Thoracic aorta (tissue), 2 donors: Measurements from ENCODE around the gene YJU2. TPM values are rescaled to one million over a fixed set of nuclear protein-coding genes. Genes with fewer than 3 reads are reported as not detected.

Source experiments
- ATAC-seq: fragments of 150-250 bp; one replicate; pipeline ENCODE4 v1.8.0; 2017; ENCODE audit warnings: low read depth; ENCODE audit not compliant: insufficient number of reproducible peaks, low FRiP score
- DNase-seq: peaks from one replicate; pipeline ENCODE4 v3.0.0-alpha.2; 2020; ENCODE audit warnings: low spot score
- H3K27ac ChIP-seq, 2 donors: fragments of 200-600 bp; sonication (generic); 1 replicate in 1 of 2; 2 replicates in 1 of 2; pipeline ENCODE4 v1.5.1; 2016; ENCODE audit warnings: mild to moderate bottlenecking in 2 of 2, moderate library complexity in 2 of 2
- H3K27me3 ChIP-seq: fragments of 200-600 bp; sonication (generic); replicated peaks from 2 replicates; pipeline ENCODE4 v1.6.0; 2016; ENCODE audit warnings: mild to moderate bottlenecking; ENCODE audit not compliant: insufficient read depth
- H3K36me3 ChIP-seq: fragments of 200-600 bp; sonication (generic); one replicate; pipeline ENCODE4 v1.5.1; 2016
- H3K4me1 ChIP-seq, 2 donors: fragments of 200-600 bp; sonication (generic); 1 replicate in 1 of 2; 2 replicates in 1 of 2; pipeline versions ENCODE4 v1.5.1 to v1.6.0; 2016; ENCODE audit warnings: low read depth in 2 of 2, mild to moderate bottlenecking in 1 of 2; ENCODE audit not compliant: control insufficient read depth in 1 of 2
- H3K4me3 ChIP-seq: fragments of 200-600 bp; sonication (generic); 2 replicates; pipeline ENCODE4 v1.5.1; 2016; ENCODE audit warnings: mild to moderate bottlenecking
- H3K9me3 ChIP-seq: fragments of 200-600 bp; sonication (generic); 2 replicates; pipeline ENCODE4 v1.5.1; 2016
- total RNA-seq, 2 donors: library from RNA; depleted of rRNA; stranded (reverse); fragments of >200 nt; gene quantifications; one replicate each; pipeline versions ENCODE4 v1.1.0 to v1.2.3, GENCODE V29; 2016
- TF ChIP-seq, protein P1 (sequence below): fragments of 200-600 bp; sonication (generic); IDR thresholded peaks from one replicate; pipeline ENCODE4 v1.5.1; 2019; ENCODE audit warnings: antibody characterized with exemption

The YJU2 gene
- total RNA-seq, 2 donors from 2014 or later = 17.5 to 25.5 TPM

DNA sequence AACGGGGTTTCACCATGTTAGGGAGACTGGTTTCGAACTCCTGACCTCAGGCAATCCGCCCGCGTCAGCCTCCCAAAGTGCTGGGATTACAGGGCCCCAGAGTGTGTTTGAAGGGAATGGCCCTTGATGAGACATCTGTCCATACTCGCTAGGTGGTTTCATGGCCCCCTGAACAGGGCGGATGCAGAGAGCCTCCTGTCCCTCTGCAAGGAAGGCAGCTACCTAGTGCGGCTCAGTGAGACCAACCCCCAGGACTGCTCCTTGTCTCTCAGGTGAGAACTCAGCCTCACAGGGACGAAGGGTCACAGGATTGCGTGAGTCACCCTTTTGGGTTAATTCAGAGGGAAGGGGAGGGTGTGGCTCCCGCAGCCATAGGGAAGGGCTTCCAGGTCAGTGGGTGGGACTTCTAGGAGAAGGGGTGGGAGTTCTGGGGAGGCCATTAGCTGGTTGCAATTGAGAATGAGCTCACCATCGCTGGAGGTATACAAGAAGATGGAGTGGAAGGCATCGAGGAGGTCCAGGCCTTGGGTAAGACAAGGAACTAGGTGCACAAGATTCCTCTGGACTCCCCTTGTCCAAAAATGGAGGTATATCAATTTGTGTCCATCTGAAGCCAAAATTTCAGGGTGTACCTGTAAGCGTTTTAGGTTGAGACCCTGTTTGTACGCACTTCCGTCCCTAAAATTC is 41.4 kb downstream of the YJU2 start:
- peaks cover 5% of the 10 kb centered on the region for H3K27me3 ChIP-seq

DNA sequence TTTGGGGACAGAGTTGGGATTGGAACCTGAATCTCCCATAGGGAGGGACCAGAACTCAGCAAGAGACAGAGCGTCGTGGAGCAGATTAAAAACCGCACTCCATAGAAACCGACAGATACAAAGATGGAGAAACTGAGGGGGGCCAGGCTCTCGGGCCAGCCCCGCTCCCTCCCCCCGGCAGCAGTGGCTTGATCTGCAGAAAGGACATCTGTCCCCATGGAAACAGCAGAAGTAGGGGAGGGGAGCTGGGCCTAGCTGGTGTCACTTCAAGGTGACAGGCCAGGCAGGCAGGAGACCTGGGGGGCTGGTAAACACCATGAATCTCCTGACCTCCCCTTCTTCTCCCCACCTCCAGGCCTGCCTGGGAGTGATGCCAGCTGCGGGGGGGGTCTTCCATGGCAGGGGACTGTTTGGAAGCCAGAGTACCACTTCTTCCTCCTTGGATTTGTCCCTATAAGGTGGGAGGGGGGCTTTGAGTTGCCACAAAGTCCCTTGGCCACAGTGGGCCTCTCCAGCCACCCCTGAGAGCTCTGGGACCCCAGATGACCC is 44.4 kb downstream of the YJU2 start:
- H3K27ac ChIP-seq = no peak overlapping the region
- ATAC-seq (no peak), DNase-seq (no peak)
- no peaks in the 10 kb centered on the region for H3K36me3 ChIP-seq
- no peaks in the 10 kb centered on the region for H3K9me3 ChIP-seq
- TF ChIP-seq, protein P1, sequence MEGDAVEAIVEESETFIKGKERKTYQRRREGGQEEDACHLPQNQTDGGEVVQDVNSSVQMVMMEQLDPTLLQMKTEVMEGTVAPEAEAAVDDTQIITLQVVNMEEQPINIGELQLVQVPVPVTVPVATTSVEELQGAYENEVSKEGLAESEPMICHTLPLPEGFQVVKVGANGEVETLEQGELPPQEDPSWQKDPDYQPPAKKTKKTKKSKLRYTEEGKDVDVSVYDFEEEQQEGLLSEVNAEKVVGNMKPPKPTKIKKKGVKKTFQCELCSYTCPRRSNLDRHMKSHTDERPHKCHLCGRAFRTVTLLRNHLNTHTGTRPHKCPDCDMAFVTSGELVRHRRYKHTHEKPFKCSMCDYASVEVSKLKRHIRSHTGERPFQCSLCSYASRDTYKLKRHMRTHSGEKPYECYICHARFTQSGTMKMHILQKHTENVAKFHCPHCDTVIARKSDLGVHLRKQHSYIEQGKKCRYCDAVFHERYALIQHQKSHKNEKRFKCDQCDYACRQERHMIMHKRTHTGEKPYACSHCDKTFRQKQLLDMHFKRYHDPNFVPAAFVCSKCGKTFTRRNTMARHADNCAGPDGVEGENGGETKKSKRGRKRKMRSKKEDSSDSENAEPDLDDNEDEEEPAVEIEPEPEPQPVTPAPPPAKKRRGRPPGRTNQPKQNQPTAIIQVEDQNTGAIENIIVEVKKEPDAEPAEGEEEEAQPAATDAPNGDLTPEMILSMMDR = no peak
- H3K27me3 ChIP-seq = no peaks in the 10 kb centered on the region
- no peaks in the 10 kb centered on the region for H3K4me1 ChIP-seq
- no peak overlapping the region for H3K4me3 ChIP-seq

More for the DNA sequence above, 41.4 kb downstream of the YJU2 start:
- Histone ChIP-seq H3K36me3 (no peaks in the 10 kb centered on the region), H3K9me3 (no peaks in the 10 kb centered on the region), H3K4me1 (no peaks in the 10 kb centered on the region), H3K4me3 (no peak overlapping the region), H3K27ac (no peak overlapping the region)
- TF ChIP-seq, protein P1 = no peak
- DNase-seq (no peak), ATAC-seq (no peak)

DNA sequence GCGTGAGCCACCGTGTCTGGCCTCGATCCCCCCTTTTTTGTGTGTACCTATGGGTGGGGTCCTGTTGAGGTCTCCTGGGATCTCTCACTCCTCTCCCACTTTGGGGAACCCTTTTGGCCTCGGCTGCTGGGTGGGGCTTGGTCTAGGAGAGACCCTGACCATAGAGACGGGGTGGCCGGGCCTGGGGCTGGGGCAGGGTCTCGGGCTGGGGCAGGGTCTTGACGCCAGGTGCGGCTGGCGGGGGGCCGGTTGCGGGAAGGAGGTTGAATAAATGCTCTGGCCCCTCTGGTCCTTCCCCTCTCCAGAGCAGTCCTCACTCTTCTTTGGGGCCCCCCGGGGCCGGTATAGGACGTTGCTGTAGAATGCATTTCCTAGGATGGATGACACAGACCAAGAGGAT is 45.6 kb downstream of the YJU2 start:
- no peaks in the 10 kb centered on the region for H3K9me3 ChIP-seq
- no peak for ATAC-seq
- H3K27me3 ChIP-seq = no peaks in the 10 kb centered on the region
- H3K4me3 ChIP-seq = no peak overlapping the region
- H3K27ac ChIP-seq = no peak overlapping the region
- TF ChIP-seq, protein P1 = no peak
- no peaks in the 10 kb centered on the region for H3K4me1 ChIP-seq
- no peak for DNase-seq
- H3K36me3 ChIP-seq = no peaks in the 10 kb centered on the region

DNA sequence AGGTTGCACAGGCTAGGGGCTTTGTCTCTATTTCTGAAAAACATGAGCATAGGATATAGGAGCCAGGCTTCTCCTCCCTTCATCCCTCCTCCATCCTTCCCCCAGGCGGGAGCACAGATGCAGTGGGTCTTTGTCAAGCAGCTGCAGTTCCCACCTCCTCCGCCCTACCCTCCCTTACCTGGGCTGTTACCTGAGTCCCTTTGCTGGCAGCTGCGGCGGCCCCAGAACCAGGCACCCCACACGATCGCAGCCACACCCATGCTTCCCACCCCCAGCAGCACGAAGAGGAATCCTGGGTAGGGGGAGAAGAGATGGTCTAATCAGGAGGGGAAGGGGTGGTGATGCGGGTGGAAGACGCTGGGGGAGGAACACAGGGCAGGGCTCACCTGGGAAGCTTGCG is 47.5 kb downstream of the YJU2 start:
- H3K27ac ChIP-seq = no peak overlapping the region
- no peaks in the 10 kb centered on the region for H3K36me3 ChIP-seq
- no peaks in the 10 kb centered on the region for H3K27me3 ChIP-seq
- no peak for DNase-seq
- H3K4me1 ChIP-seq = no peaks in the 10 kb centered on the region
- TF ChIP-seq, protein P1 = no peak
- no peak overlapping the region for H3K4me3 ChIP-seq
- no peaks in the 10 kb centered on the region for H3K9me3 ChIP-seq
- ATAC-seq = no peak

DNA sequence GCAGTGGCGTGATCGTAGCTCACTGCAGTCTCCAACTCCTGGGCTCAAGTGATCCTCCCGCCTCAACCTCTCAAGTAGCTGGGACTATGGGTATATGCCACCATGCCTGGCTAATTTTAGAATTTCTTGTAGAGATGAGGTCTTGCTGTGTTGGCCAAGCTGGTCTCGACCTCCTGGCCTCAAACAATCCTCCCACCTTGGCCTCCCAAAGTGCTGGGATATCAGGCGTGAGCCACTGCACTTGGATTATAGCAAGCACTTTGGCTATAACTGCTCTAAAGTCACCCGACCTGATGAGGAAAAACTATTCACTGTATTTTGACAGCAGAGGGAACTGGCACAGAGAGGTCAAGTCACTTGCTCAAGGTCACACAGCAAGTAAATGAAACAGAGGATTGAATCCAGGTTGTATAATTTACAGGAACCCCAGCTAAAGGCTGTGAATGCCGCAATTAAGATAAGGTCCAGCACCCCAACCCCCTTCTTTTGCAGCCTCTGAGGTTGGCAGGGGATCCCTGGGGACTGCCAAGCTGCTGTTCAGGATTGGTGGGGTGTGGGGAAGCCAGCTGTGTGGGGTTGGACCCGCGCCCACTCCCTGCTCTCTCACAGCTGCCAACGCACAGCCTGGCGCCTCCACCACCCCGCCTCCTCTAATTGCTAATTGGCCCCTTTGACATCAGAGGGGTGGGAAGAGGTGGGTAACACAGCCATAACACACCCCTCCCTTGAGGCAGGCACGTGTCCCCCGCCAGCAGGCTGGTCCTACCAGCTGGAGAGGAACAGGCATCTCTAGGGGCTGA is 49.3 kb downstream of the YJU2 start:
- Histone ChIP-seq H3K36me3 (no peaks in the 10 kb centered on the region), H3K9me3 (no peaks in the 10 kb centered on the region), H3K27ac (no peak overlapping the region), H3K27me3 (no peaks in the 10 kb centered on the region), H3K4me1 (no peaks in the 10 kb centered on the region), H3K4me3 (no peak overlapping the region)
- DNase-seq = no peak
- ATAC-seq = no peak
- TF ChIP-seq, protein P1 = no peak
